Bone marrow (tissue), 2 donors: Measurements from ENCODE around the gene TRIM47.
A peak's percentile ranks its signal among the peaks of the same experiment; 100 is the strongest.
"Not testable (repeated sequence)": the region's sequence is repeated elsewhere in the genome, so short reads cannot be mapped to it uniquely, and the experiment has no call there.

Source experiments
- DNase-seq, 2 donors: peaks; one replicate each; lab custom pipeline; 2025; lab: John Stamatoyannopoulos, UW

TRIM47 gene

GRCh38 chr17:75891605-75892555 is 13.5 kb upstream of the TRIM47 start:
- no peak for DNase-seq

GRCh38 chr17:75891022-75891604 is 12.7 kb upstream of the TRIM47 start:
- no peak for DNase-seq

GRCh38 chr17:75889454-75889853 is 11.1 kb upstream of the TRIM47 start:
- DNase-seq: no peak

GRCh38 chr17:75888484-75888883 is 10.1 kb upstream of the TRIM47 start:
- DNase-seq: no peak

GRCh38 chr17:75885860-75886259 is 7.5 kb upstream of the TRIM47 start:
- not testable (repeated sequence) for DNase-seq

- DNase-seq: peak in 1 of 2 donors; percentile 10
Measured at GRCh38 chr17:75885431-75885830, 7.0 kb upstream of the TRIM47 start.

- no peak for DNase-seq
Measured at GRCh38 chr17:75881678-75882454, 3.5 kb upstream of the TRIM47 start.

- no peak for DNase-seq
Measured at GRCh38 chr17:75880266-75880665, 1.9 kb upstream of the TRIM47 start.

GRCh38 chr17:75877752-75878173 is 618 bp downstream of the TRIM47 start:
- peak in 1 of 2 donors; percentile 36 for DNase-seq

- DNase-seq: no peak
Measured at GRCh38 chr17:75876938-75877751, 1.2 kb downstream of the TRIM47 start.

GRCh38 chr17:75876190-75876937 is 2.0 kb downstream of the TRIM47 start:
- DNase-seq: no peak

- no peak for DNase-seq
Measured at GRCh38 chr17:75875940-75876189, 2.5 kb downstream of the TRIM47 start.

- DNase-seq: no peak
Measured at GRCh38 chr17:75875182-75875939, 3.0 kb downstream of the TRIM47 start.

- no peak for DNase-seq
Measured at GRCh38 chr17:75874323-75875181, 3.8 kb downstream of the TRIM47 start.

- DNase-seq: no peak
Measured at GRCh38 chr17:75873587-75874322, 4.6 kb downstream of the TRIM47 start.

GRCh38 chr17:75872434-75873351 is 5.7 kb downstream of the TRIM47 start:
- no peak for DNase-seq

- DNase-seq: not testable (repeated sequence)
Measured at GRCh38 chr17:75870228-75870627, 8.2 kb downstream of the TRIM47 start.
